Stimulated activated CD8-positive, alpha-beta memory T cell treated with anti-CD3 and anti-CD28 coated beads, Interleukin-7, amount 100 ng/mL, for 24 hours (primary cell): ENCODE measurements around the gene SPAG6.
"Not testable (repeated sequence)": the region's sequence is repeated elsewhere in the genome, so short reads cannot be mapped to it uniquely, and the experiment has no call there.

Experiments used
- DNase-seq: peaks from one replicate; pipeline ENCODE4 v3.0.0-alpha.2; 2020; ENCODE audit warnings: low read depth

SPAG6 gene

DNA sequence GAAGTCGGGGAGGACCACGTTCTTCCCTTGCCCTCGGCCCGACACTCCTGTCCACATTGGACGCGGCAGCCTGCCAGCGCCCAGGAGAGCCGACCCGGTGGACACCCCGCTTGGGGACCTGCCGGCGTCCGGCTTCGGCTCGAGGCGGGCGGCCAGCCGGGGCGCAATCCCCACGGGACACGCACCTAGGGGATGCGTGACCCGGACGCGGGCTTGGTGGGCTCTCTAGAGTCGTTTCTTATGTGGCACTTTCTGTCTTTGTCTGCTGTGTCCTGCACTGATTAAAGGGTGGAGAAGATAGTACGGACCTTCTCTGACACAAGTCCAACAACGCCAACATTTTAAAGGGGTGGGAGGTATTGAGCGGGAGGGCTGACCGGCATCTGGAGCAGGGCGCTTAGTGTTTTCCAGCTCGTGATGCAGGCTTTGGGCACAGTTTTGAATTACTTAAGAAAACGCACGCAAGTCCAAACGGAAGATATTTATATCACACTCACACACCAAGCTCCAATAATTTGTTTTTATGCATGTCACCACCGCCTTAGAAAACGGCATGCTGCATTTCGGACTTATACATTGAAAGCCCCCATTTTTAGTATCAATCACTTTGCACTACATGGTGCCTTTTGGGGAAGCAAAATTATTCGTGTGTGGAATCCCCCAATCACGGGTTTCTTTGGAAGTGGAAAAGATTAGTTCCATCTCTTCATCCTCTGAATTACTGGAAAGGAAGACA is 3.9 kb upstream of the SPAG6 start:
- no peak for DNase-seq

DNA sequence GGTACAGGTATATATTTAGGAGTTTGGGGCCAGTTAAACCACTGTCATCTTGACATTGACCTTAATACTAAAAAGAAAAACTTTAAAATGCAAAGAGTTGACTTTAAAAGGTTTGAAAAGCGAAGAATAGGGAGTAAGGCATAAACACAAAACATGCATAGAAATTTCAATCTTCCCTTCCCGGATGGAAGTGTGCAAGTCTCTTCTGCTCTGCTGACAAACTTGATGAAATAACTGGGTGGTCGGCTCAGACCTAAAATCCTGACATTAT is 3.4 kb upstream of the SPAG6 start:
- no peak for DNase-seq

DNA sequence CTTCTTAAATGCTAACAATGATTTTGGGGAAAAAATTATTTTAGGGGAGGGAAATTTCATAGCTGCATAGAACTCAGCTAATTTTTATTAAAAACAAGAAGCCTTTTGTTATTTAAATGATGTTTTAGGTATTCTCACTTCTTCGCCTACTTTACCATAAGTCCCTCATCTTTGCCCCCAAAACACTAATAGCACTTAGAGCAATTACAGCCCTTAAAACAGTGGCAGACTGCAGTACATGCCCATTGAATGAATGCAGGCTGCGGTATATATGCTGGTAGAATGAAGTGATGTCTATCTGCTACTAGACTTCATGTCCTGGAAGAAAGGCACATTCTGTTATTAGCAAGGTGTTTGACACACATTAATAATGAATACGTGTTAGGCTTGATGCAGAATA is 2.9 kb upstream of the SPAG6 start:
- DNase-seq: no peak

- DNase-seq: no peak
These were observed 1.6 kb upstream of the SPAG6 start for GRCh38 chr10:22343731-22344130.

GRCh38 chr10:22344249-22344648 is 1.0 kb upstream of the SPAG6 start:
- no peak for DNase-seq

- no peak for DNase-seq
These were observed 455 bp upstream of the SPAG6 start for GRCh38 chr10:22344781-22345300.

GRCh38 chr10:22346096-22346661 is 883 bp downstream of the SPAG6 start:
- DNase-seq: no peak

GRCh38 chr10:22349755-22350154 is 4.5 kb downstream of the SPAG6 start:
- DNase-seq: no peak

- no peak for DNase-seq
These were observed 5.9 kb downstream of the SPAG6 start for GRCh38 chr10:22351131-22351703.

DNA sequence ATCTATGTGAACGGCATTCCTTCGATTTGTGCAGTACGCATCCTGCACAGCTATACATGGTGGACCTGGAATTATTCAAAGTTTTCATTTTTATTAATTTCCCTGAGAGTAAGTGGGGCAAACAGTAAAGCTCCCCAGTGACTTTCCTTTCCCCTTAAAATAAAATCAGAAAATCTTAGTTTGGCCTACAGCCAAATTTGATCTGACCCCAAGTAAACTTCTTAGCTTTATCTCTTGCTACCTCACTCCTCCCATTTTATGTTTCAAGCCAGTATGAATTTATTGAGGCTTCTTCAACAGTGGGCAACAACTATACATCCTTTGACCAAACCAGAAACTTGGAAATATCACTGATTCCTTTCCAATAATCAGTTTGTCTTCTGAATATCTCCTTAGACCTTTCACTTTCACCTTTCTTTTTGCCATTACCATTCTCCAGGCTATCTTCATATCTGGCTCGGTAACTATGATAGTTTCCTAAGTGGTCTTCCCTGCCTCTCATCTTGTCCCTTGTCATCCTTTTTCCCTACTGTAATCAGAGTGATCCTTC is 11.1 kb downstream of the SPAG6 start:
- no peak for DNase-seq

DNA sequence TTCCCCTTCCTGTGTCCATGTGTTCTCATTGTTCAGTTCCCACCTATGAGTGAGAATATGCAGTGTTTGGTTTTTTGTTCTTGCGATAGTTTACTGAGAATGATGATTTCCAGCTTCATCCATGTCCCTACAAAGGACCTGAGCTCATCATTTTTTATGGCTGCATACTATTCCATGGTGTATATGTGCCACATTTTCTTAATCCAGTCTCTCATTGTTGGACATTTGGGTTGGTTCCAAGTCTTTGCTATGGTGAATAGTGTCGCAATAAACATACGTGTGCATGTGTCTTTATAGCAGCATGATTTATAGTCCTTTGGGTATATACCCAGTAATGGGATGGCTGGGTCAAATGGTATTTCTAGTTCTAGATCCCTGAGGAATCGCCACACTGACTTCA is 12.5 kb downstream of the SPAG6 start:
- not testable (repeated sequence) for DNase-seq

- DNase-seq: no peak
These were observed 18.0 kb downstream of the SPAG6 start for GRCh38 chr10:22363305-22363704.

DNA sequence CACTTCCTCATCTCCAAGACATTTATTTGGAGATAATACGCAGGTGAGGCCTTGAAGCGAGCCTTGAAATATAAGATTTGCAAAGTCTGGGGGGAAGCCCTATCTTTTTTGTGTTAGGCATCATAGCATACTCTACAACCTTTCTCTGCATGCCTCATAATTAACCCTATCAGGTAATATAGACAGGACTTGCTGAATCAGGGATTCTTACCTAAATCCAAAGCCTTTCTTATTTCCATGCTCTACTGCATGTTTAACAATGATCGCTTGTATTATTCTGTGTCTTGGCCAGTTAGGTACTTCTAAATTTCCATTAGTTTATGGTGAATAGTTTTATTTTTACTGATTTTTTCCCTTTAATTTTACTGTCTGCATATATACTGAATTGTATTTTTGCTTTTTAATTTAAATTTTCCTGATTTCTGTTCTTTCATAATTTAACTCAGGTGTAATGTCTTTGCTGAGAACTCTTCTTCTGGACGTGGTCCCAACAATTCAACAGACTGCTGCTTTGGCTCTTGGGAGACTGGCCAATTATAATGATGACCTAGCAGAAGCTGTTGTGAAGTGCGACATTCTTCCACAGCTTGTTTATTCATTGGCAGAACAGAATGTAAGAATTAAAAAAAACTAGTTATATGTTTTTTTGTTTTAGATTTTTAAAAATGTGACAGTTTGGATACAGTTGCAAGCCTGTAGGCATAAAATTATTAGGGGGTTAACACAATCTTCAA is 19.3 kb downstream of the SPAG6 start:
- no peak for DNase-seq

DNA sequence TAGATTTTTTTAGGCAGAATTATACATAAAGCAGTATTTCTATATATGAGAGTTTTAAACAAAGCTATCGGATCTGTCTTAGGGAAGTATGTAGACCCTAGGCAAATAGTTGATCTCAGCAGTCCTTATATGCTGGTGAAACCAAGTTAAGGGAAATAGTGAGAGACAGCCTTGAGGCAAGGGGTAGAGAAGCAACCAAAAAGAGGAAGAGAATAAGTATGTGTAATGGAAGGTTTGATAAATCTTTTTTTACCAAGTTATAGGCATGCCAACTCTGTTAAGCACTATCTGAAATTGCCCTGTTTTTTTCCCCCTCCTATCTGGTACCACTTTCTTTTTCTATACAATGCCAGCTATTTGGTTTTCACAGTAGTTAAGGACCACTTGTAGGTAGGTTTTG is 19.9 kb downstream of the SPAG6 start:
- no peak for DNase-seq

DNA sequence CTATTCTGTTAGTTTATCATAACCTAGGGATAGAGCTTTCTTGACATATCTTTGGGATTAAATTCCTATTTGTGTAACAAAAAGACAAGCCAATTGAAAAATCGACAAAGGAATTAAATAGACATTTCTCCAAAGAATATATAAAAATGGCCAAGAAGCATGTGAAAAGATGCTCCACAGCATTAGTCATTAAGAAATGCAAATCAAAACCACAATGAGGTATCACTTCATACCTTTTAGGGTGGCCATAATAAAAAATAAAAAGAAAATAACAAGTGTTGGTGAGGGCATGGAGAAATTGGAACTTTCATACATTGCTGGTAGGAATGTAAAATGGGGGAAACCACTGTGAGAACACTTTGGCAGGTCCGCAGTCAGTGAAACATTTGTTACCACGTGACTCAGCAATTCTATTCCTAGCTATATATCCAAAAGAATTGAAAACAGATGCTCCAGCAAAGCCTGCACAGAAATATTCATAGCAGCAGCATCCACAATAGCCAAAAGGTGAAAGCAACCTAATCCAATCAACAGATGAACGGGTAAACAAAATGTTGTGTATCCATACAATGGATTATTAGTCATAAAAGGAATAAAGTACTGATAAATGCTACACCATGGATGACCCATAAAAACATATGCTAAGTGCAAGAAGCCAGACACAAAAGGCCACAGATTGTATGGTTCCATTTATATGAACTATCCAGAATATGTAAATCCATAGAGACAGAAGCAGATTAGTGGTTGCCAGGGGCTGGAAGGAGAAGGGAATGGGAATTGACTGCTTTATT is 20.5 kb downstream of the SPAG6 start:
- DNase-seq: no peak

- no peak for DNase-seq
These were observed 21.1 kb downstream of the SPAG6 start for GRCh38 chr10:22366435-22366703.

DNA sequence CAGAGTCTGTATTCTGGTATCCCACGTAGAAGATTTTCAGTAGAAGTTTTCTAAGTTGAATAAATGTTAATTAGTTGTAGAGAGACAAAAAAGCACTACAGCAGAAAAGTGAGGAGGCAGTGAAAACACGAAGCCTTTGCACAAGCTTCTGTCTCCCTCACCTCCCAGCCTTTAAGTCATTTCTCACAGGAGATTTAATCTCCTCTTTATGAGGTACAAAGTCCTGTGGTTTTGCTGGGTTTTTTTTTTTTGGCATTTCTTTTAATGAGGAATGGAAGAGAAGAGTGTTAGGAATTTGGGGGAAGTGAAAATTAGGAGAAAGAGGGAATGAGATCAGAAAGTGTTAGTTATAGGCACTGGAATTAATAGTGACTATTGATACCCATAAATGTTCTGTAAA is 21.5 kb downstream of the SPAG6 start:
- DNase-seq: no peak

DNA sequence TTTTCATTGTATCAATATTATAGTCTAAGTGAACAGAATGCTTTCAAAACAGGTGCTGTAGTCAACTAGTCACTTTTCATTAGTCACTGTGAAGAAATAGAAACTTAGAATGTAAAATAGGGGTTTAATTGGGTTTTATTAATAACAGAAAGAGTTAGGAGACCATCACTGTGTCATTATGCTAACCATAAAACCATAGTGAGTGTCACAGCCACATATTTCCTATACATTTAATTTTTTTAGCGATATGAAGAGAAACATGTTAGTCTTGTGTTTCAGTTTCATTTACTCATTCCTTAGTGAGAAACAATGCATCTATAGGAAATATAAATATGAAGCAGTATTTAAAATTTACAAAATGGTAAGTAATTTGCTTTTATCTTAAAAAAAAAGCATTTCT is 22.2 kb downstream of the SPAG6 start:
- no peak for DNase-seq

GRCh38 chr10:22368402-22368801 is 23.1 kb downstream of the SPAG6 start:
- DNase-seq: no peak

DNA sequence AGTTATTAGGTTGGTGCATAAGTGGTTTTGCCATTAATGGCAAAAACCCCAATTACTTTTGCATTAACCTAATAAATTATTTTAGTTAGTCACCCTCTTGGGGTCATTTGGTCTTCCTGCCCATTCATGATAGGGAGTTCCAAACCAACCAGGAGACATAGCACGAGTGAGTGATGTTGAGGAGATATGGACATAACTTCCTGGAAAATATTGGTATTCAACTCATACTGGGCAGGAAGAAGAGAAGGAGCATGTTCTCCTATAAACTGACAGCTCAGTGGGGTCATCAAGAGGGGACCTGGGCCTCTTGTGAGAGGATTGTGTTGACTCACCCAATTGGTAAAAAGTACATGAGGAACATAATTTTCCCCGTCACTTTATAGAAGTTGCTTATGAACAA is 23.7 kb downstream of the SPAG6 start:
- DNase-seq: no peak

DNA sequence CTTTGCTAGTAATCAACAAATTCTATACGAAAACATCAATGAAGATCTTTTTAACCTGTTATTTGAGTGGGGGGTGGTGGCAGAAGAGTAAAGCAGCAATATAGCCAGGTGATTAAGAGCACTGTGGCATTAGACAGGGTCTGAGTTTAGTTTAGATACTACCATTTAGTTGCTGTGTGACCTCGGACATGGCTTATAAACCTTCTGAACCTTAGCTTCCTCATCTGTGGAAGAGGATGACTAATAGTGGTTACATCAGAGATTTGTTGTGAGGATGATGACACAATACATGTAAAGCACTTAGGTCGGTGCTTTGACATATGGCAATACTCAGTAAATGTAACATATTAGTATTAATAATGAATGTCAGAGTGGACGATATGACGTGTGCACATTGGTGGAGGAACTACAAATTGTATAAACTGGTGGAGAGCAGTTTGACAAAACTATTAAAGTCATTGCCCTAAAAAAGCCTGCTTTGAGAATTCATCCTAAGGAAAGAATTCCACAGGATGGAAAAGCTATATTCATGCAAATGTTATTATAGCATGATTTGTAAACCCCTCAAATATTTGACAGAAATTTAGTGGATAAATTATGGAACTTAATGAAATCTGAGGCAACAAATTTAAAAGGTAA is 24.3 kb downstream of the SPAG6 start:
- DNase-seq: no peak

GRCh38 chr10:22370320-22370719 is 25.0 kb downstream of the SPAG6 start:
- DNase-seq: no peak
